NB4 (cell line): ENCODE measurements around the gene CUEDC1.

Experiments
- MAX ChIP-seq: IDR thresholded peaks from 2 replicates; pipeline ENCODE4 v1.6.1; 2011; ENCODE audit warnings: low read depth, low read length
- POLR2A ChIP-seq: IDR thresholded peaks from 2 replicates; pipeline ENCODE4 v1.6.1; 2011; ENCODE audit warnings: mild to moderate bottlenecking; ENCODE audit not compliant: insufficient read length; ENCODE audit errors: extremely low read depth
- TF ChIP-seq, protein P1 (sequence below): IDR thresholded peaks from one replicate; pipeline ENCODE4 v1.5.1; 2012; ENCODE audit warnings: low read depth, low read length

DNA sequence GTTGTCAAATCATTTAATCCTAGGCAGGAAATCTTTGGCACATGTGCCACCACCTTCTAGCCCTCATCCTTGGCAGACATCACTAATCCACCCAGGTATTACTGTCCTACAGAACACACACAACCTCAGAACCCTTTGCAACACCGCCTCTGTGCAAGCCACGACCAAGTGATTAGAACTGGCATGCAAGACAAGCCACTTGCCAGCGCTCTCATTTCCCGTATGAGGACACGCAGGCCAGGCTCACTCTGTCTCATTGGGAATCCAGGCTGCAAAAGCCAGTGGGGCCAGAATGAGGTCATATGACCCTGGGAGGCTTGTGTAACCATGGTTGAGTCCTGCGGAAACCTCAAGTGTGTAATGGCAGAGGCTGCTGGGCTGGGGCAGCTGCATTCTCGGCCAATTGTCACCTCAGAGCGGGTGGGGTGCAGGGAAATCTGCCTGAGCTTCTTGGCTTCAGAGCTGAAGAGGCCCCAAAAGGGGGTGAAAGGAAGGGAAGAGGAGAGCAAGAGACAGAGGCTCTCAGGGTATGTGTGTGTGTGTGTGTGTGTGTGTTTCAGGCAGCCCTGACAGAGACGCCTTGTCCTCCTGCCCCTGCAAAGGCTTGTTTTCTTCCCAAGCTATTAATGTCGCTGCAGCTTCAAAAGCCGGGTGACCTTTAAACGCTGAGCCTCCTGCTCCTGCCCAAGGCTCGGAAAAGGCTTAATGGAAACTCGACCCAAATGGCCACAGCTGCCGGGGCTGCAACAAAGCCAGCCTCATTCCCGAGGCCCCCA, 62.2 kb downstream of the CUEDC1 start:
- TF ChIP-seq, protein P1, sequence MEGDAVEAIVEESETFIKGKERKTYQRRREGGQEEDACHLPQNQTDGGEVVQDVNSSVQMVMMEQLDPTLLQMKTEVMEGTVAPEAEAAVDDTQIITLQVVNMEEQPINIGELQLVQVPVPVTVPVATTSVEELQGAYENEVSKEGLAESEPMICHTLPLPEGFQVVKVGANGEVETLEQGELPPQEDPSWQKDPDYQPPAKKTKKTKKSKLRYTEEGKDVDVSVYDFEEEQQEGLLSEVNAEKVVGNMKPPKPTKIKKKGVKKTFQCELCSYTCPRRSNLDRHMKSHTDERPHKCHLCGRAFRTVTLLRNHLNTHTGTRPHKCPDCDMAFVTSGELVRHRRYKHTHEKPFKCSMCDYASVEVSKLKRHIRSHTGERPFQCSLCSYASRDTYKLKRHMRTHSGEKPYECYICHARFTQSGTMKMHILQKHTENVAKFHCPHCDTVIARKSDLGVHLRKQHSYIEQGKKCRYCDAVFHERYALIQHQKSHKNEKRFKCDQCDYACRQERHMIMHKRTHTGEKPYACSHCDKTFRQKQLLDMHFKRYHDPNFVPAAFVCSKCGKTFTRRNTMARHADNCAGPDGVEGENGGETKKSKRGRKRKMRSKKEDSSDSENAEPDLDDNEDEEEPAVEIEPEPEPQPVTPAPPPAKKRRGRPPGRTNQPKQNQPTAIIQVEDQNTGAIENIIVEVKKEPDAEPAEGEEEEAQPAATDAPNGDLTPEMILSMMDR: no peak
- no peak for TF ChIP-seq POLR2A
- peak; percentile 56; the same call in 1 of the 2 replicates for TF ChIP-seq MAX
